GM18861 (cell line): ENCODE results near the gene APBB1IP.
"Not testable (repeated sequence)": the region's sequence is repeated elsewhere in the genome, so short reads cannot be mapped to it uniquely, and the experiment has no call there.

Experiments used
- ATAC-seq: cut with Tn5 transposase; IDR thresholded peaks from one replicate; pipeline ENCODE4 v1.9.1; 2021; ENCODE audit not compliant: unreplicated experiment

APBB1IP gene

DNA sequence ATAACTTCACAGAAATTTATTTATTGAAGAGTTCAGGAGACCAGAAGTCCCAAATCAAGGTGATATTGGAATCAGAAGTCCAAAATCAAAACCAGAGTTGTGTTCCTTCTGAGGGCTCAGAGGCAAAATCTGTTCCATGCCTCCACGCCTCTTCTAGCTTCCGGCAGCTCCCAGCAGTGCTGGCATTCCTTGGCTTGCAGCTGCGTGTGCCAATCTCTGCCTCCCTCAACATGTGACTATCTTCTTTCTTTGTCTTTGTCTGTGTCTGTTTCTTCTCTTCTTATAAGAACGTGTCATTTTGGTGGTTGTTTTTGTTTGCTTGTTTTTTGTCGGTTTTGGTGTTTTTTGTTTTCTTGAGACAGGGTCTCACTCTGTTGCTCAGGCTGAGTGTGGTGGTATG is 116.1 kb downstream of the APBB1IP start:
- ATAC-seq: no peak

DNA sequence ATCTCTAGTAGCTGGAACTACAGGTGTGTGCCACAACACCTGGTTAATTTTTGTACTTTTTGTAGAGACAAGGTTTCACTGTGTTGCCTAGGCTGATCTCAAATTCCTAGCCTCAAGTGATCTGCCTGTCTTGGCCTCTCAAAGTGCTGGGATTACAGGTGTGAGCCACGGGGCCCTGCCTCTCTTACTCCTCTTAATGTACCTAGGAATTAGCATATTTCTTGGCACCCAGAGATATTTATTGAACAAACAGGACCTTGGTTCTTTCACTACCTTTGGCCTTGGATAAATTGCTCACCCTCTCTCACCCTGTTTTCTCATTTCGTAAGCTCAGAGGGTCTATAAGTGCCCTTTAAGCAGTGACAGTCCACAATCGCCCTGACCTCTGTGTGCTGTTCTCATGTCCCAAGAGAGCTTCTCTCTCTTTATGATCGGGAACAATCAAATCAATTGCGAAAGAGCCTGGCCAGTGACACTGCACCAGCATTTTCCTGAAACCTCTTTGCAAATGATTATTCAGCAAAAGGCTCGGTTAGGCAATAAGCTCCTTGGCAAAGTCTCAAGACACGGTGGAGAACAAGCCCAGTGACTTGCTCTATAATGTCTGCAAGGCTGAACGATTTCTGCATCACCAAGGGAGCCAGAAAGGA is 117.7 kb downstream of the APBB1IP start:
- no peak for ATAC-seq

- ATAC-seq: no peak
Measured at GRCh38 chr10:26556748-26557640, 118.9 kb downstream of the APBB1IP start.

DNA sequence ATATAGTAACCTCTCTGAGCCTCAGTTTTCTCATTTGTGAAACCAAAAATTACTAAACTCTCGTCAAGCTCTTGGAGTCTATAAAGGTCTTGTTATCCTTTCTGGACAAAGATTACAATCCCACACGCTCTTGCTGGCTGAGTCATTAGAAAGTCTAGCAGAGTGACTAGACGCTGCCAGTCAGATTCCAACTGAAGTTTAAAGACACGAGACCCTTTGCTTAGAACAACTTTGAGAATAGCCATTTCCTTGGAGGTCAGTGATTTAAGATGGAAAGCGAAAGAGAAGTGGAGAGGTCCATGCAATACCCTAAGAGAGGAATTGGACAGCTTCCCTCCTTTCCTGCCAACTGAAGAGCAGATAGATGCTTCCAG is 119.5 kb downstream of the APBB1IP start:
- no peak for ATAC-seq

DNA sequence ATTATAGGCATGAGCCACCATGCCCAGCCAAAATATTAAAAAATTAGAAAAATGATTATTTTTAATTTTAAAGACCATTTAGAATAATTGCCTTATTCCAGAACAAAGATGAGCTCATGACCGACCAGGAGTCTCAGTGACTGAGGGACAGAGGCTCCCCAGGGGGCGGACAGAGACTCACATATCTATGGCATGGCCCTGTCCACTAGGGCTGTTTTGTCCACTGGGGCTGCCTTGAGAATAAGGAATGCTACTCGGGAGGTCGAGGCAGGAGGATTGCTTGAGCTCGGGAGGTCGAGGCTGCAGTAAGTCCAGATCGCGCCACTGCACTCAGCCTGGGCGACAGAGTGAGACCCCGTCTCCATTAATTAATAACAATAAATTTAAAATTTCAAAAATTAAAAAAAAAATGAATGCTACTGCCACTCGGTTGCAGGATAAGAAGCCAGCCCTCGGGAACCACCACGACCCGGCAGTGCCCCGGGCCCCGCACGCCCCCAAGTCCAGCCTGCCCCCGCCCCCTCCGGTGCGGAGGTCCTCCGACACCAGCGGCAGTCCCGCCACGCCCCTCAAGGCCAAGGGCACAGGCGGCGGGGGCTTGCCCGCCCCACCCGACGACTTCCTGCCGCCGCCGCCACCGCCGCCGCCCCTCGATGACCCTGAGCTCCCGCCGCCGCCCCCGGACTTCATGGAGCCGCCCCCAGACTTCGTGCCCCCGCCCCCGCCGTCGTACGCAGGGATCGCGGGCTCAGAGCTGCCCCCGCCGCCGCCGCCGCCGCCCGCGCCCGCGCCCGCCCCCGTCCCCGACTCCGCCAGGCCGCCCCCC is 128.6 kb downstream of the APBB1IP start:
- ATAC-seq: no peak

DNA sequence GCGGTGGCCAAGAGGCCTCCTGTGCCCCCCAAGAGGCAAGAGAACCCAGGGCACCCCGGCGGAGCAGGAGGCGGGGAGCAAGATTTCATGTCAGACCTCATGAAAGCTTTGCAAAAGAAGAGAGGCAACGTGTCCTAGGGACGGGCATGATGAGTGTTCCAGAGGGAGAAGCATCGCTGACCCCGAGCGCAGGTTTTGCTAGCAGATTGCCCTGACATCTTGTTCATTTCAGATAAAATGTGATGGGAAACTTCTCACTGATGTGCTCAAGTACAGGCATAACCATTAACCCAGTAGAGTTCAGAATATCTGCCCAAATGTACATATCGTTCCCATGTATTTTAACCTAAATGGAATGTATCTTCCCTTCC is 129.2 kb downstream of the APBB1IP start:
- no peak for ATAC-seq

DNA sequence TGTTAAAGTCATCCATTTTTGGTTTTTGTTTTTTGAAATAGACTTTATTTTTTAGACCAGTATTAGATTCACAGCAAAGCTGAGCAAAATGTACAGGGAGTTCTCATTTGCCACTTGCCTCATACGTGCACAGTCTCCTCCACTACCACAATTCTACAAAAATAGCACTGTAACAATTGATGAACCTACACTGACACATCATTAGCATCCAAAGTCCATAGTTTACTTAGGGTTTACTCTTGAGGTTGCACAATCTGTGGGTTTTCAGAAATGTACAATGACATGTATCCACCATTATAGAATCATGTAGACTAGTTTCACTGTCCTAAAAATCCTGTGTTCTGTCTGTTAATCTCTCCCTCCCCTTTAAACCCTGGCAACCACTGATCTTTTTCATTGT is 133.5 kb downstream of the APBB1IP start:
- no peak for ATAC-seq

GRCh38 chr10:26573674-26574073 is 135.5 kb downstream of the APBB1IP start:
- ATAC-seq: no peak

GRCh38 chr10:26574783-26575182 is 136.6 kb downstream of the APBB1IP start:
- peak; percentile 58 for ATAC-seq

GRCh38 chr10:26578371-26578770 is 140.2 kb downstream of the APBB1IP start:
- not testable (repeated sequence) for ATAC-seq

DNA sequence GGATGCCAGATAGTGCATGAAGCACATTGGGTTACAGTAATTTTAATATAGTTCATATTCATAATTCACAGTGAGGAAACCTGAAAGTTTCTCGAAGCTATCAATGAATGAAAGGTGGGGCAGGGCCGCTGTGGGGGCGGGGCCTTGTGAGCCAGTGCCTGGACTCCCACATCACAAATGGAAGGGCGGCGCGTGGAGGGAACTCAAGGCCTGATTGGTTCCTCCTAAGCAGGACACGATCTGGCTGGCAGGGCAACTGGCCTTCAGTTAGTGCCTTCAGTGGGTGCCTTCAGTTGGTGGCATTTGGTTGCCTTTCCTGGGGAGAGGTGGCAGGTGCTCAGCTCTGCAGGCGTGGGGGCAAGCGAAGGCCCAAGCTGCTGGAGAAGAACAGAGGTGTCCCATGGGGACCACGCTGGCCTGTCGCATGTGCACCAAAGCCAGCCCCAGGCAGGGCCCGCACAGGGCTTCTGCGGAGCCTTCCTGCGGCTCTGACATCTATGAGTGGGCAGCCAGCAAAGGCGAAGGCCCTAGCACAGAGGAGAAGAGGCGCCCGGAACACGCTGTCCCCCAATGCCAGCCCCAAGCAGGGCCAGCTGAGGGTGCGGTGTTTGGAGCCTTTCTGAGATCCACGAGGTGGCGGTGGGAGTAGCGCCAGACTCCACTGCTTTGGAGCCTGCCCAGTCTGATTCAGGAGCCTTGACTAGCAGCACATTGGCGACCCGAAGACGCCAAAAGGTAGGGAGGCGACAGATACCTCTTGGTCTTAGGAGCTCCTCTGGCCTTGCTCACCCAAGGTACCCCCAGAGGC is 141.3 kb downstream of the APBB1IP start:
- no peak for ATAC-seq

DNA sequence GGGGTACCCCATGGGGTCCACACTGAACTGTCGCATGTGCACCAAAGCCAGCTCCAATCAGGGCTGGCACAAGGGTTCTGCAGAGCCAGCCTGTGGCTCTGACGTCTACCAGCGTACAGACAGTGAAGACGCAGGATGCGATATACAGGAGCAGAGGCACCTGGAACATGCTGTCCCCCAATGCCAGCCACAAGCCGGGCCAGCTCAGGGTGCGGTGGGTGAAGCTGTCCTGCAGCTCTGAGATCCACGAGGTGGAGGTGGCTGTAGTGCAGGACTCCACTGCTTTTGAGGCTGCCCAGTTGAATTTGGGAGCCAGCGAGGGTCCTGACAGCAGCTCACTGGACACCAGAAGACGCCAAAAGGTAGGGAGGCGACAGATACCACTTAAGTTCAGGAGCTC is 148.1 kb downstream of the APBB1IP start:
- no peak for ATAC-seq

DNA sequence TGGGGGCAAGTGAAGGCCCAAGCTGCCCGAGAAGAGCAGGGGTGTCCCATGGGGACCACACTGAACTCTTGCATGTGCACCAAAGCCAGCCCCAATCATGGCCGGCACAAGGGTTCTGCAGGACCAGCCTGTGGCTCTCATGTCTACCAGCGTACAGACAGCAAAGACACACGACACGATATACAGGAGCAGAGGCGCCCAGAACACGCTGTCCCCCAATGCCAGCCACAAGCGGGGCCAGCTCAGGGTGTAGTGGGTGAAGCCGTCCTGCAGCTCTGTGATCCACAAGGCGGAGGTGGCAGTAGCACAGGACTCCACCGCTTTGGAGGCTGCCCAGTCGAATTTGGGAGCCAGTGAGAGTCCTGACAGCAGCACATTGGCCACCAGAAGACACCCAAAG is 150.5 kb downstream of the APBB1IP start:
- ATAC-seq: no peak

GRCh38 chr10:26589813-26590212 is 151.7 kb downstream of the APBB1IP start:
- ATAC-seq: not testable (repeated sequence)

DNA sequence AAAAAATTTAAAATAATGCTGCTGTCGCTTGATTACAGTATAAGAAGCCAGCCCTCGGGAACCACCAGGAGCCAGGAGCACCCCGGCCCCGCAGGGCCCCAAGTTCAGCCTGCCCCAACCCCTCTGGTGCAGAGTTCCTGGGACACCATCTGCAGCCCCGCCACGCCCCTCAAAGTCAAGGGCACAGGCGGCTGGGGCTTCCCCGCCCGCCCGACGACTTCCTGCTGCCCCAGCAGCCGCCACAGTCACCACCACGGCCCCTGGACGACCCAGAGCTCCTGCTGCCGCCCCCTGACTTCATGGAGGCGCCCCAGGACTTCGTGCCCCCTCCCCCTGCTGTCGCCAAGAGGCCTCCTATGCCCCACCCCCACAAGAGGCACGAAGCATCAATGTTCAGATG is 155.8 kb downstream of the APBB1IP start:
- ATAC-seq: peak; percentile 78

GRCh38 chr10:26603283-26603682 is 165.1 kb downstream of the APBB1IP start:
- not testable (repeated sequence) for ATAC-seq

DNA sequence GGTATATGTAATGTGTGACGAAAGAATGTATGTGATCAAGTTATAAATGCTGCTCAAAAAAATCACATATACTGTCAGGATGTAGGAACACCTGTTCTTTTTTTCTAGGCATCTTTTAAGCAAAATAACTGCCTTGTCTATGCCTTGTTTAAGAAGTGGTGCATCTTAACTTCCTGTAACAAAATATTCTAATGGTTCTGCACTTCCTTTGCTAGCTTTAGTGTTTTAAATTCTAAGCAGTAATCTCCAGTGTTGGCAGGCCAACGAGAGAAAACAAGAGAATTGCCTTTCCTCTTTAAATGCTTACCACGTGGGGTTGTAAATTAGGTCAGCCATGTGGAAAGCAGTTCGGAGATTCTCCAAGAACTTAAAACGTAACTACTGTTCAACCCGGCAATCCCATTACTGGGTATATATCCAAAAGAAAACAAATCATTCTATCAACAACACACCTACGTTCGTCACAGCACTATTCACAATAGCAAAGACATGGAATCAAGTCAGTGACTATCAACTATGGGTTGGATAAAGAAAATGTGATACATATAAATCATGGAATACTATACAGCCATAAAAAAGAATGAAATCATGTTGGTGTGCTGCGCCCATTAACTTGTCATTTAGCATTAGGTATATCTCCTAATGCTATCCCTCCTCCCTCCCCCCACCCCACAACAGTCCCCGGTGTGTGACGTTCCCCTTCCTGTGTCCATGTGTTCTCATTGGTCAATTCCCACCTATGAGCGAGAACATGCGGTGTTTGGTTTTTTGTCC is 166.4 kb downstream of the APBB1IP start:
- ATAC-seq: not testable (repeated sequence)

GRCh38 chr10:26606389-26606877 is 168.3 kb downstream of the APBB1IP start:
- not testable (repeated sequence) for ATAC-seq

DNA sequence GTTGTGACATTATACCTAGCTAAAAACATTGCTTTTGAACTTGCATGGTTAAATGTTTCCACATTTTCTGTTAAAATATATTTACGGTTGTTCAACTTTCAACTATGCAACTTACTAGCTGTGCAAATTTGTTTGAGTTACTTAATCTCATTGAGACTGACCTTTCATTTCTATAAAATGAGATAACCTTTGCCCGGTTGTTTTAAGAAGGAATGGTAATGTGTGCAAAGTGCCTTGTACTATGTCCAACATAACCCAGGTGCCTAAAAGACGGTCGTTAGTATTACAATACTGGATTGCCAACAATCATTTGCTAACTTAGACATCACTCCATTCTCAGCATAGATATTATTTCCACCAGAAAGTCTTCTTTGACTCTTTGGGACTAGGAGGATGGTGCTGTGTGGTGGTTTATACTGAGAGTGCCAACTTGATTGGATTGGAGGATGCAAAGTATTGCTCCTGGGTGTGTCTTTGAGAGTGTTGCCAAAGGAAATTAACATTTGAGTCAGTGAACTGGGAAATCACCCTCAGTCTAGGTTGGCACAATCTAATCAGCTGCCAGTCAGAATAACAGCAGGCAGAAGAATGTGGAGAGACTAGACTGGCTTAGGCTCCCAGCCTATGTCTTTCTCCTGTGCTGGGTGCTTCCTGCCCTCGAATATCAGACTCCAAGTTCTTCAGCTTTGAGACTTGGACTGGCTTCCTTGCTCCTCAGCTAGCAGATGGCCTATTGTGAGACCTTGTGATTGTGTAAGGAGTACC is 174.2 kb downstream of the APBB1IP start:
- no peak for ATAC-seq
